HG03432 (cell line): Measurements from ENCODE around the gene SLC25A22.

Experiments
- ATAC-seq: cut with Tn5 transposase; IDR thresholded peaks from one replicate; pipeline ENCODE4 v1.9.1; 2021; ENCODE audit warnings: mild to moderate bottlenecking, moderate library complexity; ENCODE audit not compliant: unreplicated experiment

Gene SLC25A22

GRCh38 chr11:761526-762108 is 36.5 kb downstream of the SLC25A22 start:
- no peak for ATAC-seq

GRCh38 chr11:760236-760635 is 37.8 kb downstream of the SLC25A22 start:
- ATAC-seq, result no peak

GRCh38 chr11:749731-750130 is 48.4 kb downstream of the SLC25A22 start:
- ATAC-seq, result no peak

GRCh38 chr11:748007-748359 is 50.1 kb downstream of the SLC25A22 start:
- ATAC-seq, result peak; percentile 1

GRCh38 chr11:747158-748006 is 50.7 kb downstream of the SLC25A22 start, which contains the start of gene TALDO1:
TSS of gene TALDO1 (plus strand) at chr11:747464. CDS start at chr11:747482, 18 bp downstream.
- ATAC-seq, result peak; percentile 93

GRCh38 chr11:746289-747157 is 51.6 kb downstream of the SLC25A22 start:
- peak; percentile 26 for ATAC-seq

GRCh38 chr11:745428-745827 is 52.7 kb downstream of the SLC25A22 start:
- no peak for ATAC-seq

GRCh38 chr11:742571-743201 is 55.4 kb downstream of the SLC25A22 start:
- ATAC-seq, result no peak

GRCh38 chr11:742156-742546 is 55.9 kb downstream of the SLC25A22 start:
- ATAC-seq, result no peak
